ENCODE data around the gene TMEM30B.

The TMEM30B gene

GRCh38 chr14:61281186-61281947 lies at the start of gene TMEM30B:
Gene TMEM30B, minus strand, starts transcription at chr14:61281338. Its CDS starts 191 bp downstream, at chr14:61281147.
- no peaks in the 10 kb centered on the region for H3K9me3 ChIP-seq (ENCODE audit: low read length)
- no peaks in the 10 kb centered on the region for H3K4me1 ChIP-seq (ENCODE audit: insufficient read depth, low read length)
- peaks cover 10 to 25% of the 10 kb centered on the region in 2 donors for H3K27me3 ChIP-seq (ENCODE audit: control insufficient read depth in 1 of 2, insufficient read depth in 2 of 2, low read length in 2 of 2)
- no peak within 1 kb of the TSS for H3K27ac ChIP-seq (ENCODE audit: low read depth, low read length)
- peak within 1 kb of the TSS; percentile 30 for H3K4me3 ChIP-seq (ENCODE audit: low read depth in 1 of 2, low read length in 2 of 2)
- no peaks in the 10 kb centered on the region for H3K36me3 ChIP-seq (ENCODE audit: insufficient read depth, low read length)
- H3K9ac ChIP-seq (ENCODE audit: low read length), result no peak within 1 kb of the TSS

DNA sequence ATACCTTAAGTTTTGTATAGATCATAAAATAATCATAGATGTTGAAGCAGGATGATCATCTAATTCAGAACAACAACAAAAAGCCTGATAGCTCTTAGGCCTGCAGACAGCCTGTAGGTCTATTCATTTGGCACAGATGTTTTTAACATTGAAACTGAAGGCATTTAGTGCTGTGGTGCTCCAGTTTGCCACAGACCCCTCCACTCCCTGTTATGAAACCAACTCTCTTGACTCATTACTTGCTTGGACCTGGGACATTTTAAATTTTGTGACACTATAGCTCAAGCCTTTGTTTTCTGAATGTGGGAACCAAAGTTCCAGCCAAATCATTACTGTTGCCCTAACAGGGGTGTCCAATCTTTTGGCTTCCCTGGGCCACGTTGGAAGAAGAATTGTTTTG lies 49.4 kb upstream of the TMEM30B start:
- Histone ChIP-seq H3K4me1 (ENCODE audit: insufficient read depth, low read length) (no peaks in the 10 kb centered on the region), H3K27ac (ENCODE audit: low read depth, low read length) (no peak overlapping the region), H3K9ac (ENCODE audit: low read length) (no peak overlapping the region), H3K4me3 (ENCODE audit: low read depth in 1 of 2, low read length in 2 of 2) (no peak overlapping the region), H3K27me3 (ENCODE audit: control insufficient read depth in 1 of 2, insufficient read depth in 2 of 2, low read length in 2 of 2) (no peaks in the 10 kb centered on the region), H3K9me3 (ENCODE audit: low read length) (no peaks in the 10 kb centered on the region), H3K36me3 (ENCODE audit: insufficient read depth, low read length) (no peaks in the 10 kb centered on the region)

- H3K36me3 ChIP-seq (ENCODE audit: insufficient read depth, low read length), result no peaks in the 10 kb centered on the region
- no peak overlapping the region for H3K27ac ChIP-seq (ENCODE audit: low read depth, low read length)
- H3K9me3 ChIP-seq (ENCODE audit: low read length), result no peaks in the 10 kb centered on the region
These were observed 48.4 kb upstream of the TMEM30B start for GRCh38 chr14:61329478-61330051.

GRCh38 chr14:61328626-61329262 lies 47.6 kb upstream of the TMEM30B start:
- H3K27me3 ChIP-seq (ENCODE audit: control insufficient read depth in 1 of 2, insufficient read depth in 2 of 2, low read length in 2 of 2), result no peaks in the 10 kb centered on the region
- no peaks in the 10 kb centered on the region for H3K9me3 ChIP-seq (ENCODE audit: low read length)
- H3K27ac ChIP-seq (ENCODE audit: low read depth, low read length), result no peak overlapping the region
- H3K4me3 ChIP-seq (ENCODE audit: low read depth in 1 of 2, low read length in 2 of 2), result no peak overlapping the region
- H3K4me1 ChIP-seq (ENCODE audit: insufficient read depth, low read length), result no peaks in the 10 kb centered on the region
- H3K36me3 ChIP-seq (ENCODE audit: insufficient read depth, low read length), result no peaks in the 10 kb centered on the region
- no peak overlapping the region for H3K9ac ChIP-seq (ENCODE audit: low read length)

More at GRCh38 chr14:61329478-61330051, 48.4 kb upstream of the TMEM30B start:
- no peaks in the 10 kb centered on the region for H3K27me3 ChIP-seq (ENCODE audit: control insufficient read depth in 1 of 2, insufficient read depth in 2 of 2, low read length in 2 of 2)
- H3K4me1 ChIP-seq (ENCODE audit: insufficient read depth, low read length), result no peaks in the 10 kb centered on the region
- no peak overlapping the region for H3K4me3 ChIP-seq (ENCODE audit: low read depth in 1 of 2, low read length in 2 of 2)
- no peak overlapping the region for H3K9ac ChIP-seq (ENCODE audit: low read length)

DNA sequence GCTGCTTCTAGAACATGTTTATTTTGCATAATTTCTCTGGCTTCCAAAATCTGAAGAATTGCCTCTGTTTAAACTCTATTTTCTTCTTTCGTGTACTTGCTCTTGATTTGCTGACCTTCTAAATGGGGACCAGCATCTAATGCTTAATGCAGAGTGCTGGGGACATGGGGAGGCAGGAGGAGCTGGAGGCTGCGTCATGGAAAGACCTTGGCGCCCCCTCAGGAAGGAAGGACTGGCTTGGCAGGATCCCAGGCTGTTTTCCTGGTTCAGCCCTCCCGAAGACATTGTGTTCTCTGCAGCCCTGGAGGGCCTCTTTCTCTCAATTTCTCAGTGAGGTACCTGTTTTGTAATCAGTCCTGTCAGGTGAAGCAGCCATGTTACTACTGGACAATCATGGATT lies 45.7 kb upstream of the TMEM30B start:
- no peak overlapping the region for H3K27ac ChIP-seq (ENCODE audit: low read depth, low read length)
- no peaks in the 10 kb centered on the region for H3K4me1 ChIP-seq (ENCODE audit: insufficient read depth, low read length)
- H3K9ac ChIP-seq (ENCODE audit: low read length), result no peak overlapping the region
- H3K36me3 ChIP-seq (ENCODE audit: insufficient read depth, low read length), result no peaks in the 10 kb centered on the region
- H3K9me3 ChIP-seq (ENCODE audit: low read length), result no peaks in the 10 kb centered on the region
- peaks cover 6 to 11% of the 10 kb centered on the region in 2 donors for H3K27me3 ChIP-seq (ENCODE audit: control insufficient read depth in 1 of 2, insufficient read depth in 2 of 2, low read length in 2 of 2)
- H3K4me3 ChIP-seq (ENCODE audit: low read depth in 1 of 2, low read length in 2 of 2), result no peak overlapping the region

GRCh38 chr14:61326146-61326545 lies 45.0 kb upstream of the TMEM30B start:
- no peaks in the 10 kb centered on the region for H3K9me3 ChIP-seq (ENCODE audit: low read length)
- H3K36me3 ChIP-seq (ENCODE audit: insufficient read depth, low read length), result no peaks in the 10 kb centered on the region
- H3K4me3 ChIP-seq (ENCODE audit: low read depth in 1 of 2, low read length in 2 of 2), result no peak overlapping the region
- H3K9ac ChIP-seq (ENCODE audit: low read length), result no peak overlapping the region
- H3K27ac ChIP-seq (ENCODE audit: low read depth, low read length), result no peak overlapping the region
- no peaks in the 10 kb centered on the region for H3K4me1 ChIP-seq (ENCODE audit: insufficient read depth, low read length)
- peaks cover 6 to 18% of the 10 kb centered on the region in 2 donors for H3K27me3 ChIP-seq (ENCODE audit: control insufficient read depth in 1 of 2, insufficient read depth in 2 of 2, low read length in 2 of 2)

DNA sequence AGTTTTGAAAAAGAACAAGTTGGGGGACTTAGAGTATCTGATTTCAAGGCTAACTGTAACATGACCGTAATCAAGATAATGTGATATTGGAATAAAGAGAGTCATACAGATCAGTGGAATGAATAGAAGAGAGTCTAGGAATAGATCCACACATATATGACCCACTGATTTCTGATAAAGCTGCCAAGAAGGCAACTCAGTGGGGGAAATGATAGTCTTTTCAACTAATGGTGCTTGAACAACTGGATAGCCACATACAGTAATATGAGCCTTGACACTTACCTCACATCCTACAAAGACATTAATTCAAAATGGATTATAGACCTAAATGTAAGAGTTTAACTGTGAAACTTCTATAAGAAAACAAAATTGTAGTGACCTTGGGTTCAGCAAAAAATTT lies 44.0 kb upstream of the TMEM30B start:
- Histone ChIP-seq H3K27ac (ENCODE audit: low read depth, low read length) (no peak overlapping the region), H3K4me1 (ENCODE audit: insufficient read depth, low read length) (no peaks in the 10 kb centered on the region), H3K9me3 (ENCODE audit: low read length) (no peaks in the 10 kb centered on the region), H3K36me3 (ENCODE audit: insufficient read depth, low read length) (no peaks in the 10 kb centered on the region), H3K9ac (ENCODE audit: low read length) (no peak overlapping the region), H3K27me3 (ENCODE audit: control insufficient read depth in 1 of 2, insufficient read depth in 2 of 2, low read length in 2 of 2) (peaks cover 6 to 22% of the 10 kb centered on the region in 2 donors), H3K4me3 (ENCODE audit: low read depth in 1 of 2, low read length in 2 of 2) (no peak overlapping the region)

DNA sequence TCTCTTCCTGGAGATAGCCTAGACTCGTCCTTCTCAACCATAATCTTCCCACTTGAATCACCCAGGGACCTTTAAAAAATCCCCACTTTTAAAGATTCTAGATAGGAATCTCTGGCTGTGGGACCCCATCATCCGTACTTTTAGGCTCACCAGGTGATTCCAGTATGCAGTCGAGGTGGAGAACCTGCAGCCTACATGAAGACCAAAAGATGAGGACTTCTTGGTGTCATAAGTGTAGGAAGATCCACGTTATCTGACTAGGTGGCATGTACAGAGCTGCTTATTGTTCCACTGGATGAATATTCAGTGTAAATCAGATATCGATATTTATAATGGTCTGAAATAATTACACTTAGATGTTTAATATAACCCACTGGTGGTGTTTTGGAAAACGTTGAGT lies 42.8 kb upstream of the TMEM30B start:
- no peak overlapping the region for H3K4me3 ChIP-seq (ENCODE audit: low read depth in 1 of 2, low read length in 2 of 2)
- H3K9ac ChIP-seq (ENCODE audit: low read length), result no peak overlapping the region
- H3K4me1 ChIP-seq (ENCODE audit: insufficient read depth, low read length), result no peaks in the 10 kb centered on the region
- no peak overlapping the region for H3K27ac ChIP-seq (ENCODE audit: low read depth, low read length)
- no peaks in the 10 kb centered on the region for H3K36me3 ChIP-seq (ENCODE audit: insufficient read depth, low read length)
- H3K27me3 ChIP-seq (ENCODE audit: control insufficient read depth in 1 of 2, insufficient read depth in 2 of 2, low read length in 2 of 2), result peaks cover 6 to 22% of the 10 kb centered on the region in 2 donors
- H3K9me3 ChIP-seq (ENCODE audit: low read length), result no peaks in the 10 kb centered on the region

DNA sequence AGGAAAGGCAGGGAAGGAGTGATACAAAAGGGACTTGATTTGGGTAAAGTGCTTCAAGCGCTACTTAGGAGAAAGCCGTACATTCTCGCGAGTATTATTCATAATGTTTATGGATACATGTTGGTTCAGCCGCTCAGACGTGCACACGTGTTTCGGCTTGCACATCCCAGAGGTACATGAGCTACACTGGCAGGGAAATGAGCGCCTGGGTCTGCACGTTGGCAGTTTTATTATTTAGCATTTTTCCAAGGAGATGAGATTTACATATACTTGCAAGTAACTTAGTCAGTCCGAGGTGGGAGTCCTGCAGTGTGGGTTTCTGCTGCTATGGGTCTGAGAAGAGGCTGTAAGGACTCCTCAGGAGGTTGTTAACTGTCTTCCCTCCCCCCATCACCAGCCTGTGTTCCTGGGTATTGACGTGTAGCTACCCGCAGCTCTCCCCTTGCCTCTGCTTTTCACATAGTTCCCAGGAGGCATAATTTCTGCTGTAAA lies 41.7 kb upstream of the TMEM30B start:
- Histone ChIP-seq H3K4me1 (ENCODE audit: insufficient read depth, low read length) (no peaks in the 10 kb centered on the region), H3K4me3 (ENCODE audit: low read depth in 1 of 2, low read length in 2 of 2) (peak overlapping the region in 1 of 2 donors; percentile 42), H3K9me3 (ENCODE audit: low read length) (no peaks in the 10 kb centered on the region), H3K9ac (ENCODE audit: low read length) (no peak overlapping the region), H3K27ac (ENCODE audit: low read depth, low read length) (no peak overlapping the region), H3K27me3 (ENCODE audit: control insufficient read depth in 1 of 2, insufficient read depth in 2 of 2, low read length in 2 of 2) (peaks cover 6 to 22% of the 10 kb centered on the region in 2 donors), H3K36me3 (ENCODE audit: insufficient read depth, low read length) (no peaks in the 10 kb centered on the region)

DNA sequence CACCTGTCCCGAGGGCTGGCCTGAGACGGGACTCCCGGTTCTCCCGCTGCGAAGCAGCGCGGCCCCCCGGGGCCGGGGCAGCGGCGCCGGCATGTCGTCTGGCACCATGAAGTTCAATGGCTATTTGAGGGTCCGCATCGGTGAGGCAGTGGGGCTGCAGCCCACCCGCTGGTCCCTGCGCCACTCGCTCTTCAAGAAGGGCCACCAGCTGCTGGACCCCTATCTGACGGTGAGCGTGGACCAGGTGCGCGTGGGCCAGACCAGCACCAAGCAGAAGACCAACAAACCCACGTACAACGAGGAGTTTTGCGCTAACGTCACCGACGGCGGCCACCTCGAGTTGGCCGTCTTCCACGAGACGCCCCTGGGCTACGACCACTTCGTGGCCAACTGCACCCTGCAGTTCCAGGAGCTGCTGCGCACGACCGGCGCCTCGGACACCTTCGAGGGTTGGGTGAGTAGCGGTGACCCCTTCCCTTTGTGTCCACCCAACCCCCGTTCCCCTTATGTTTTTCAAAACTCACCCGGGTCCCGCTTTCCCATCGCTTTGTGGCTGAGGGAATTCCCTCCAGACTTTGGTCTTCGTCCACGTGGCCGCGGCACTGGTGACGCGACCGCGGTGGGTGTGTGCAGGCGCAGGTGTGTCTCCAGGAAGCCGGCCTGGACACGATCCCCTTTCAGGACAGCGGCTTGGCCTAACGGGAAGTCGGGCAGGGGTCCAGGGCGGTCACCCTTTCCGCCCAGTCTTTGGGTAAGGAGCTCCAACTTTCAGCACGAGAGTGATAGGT lies 41.1 kb upstream of the TMEM30B start:
- H3K36me3 ChIP-seq (ENCODE audit: insufficient read depth, low read length), result no peaks in the 10 kb centered on the region
- no peak overlapping the region for H3K9ac ChIP-seq (ENCODE audit: low read length)
- no peak overlapping the region for H3K27ac ChIP-seq (ENCODE audit: low read depth, low read length)
- H3K9me3 ChIP-seq (ENCODE audit: low read length), result no peaks in the 10 kb centered on the region
- H3K4me3 ChIP-seq (ENCODE audit: low read depth in 1 of 2, low read length in 2 of 2), result peak overlapping the region in 1 of 2 donors; percentile 42
- H3K4me1 ChIP-seq (ENCODE audit: insufficient read depth, low read length), result no peaks in the 10 kb centered on the region
- H3K27me3 ChIP-seq (ENCODE audit: control insufficient read depth in 1 of 2, insufficient read depth in 2 of 2, low read length in 2 of 2), result peaks cover 6 to 22% of the 10 kb centered on the region in 2 donors
